Left lung (tissue), 10 donors: Measurements from ENCODE around the gene TEKTIP1. TPM values are rescaled to one million over a fixed set of nuclear protein-coding genes. Genes with fewer than 3 reads are reported as not detected.
"Not testable (repeated sequence)": the region's sequence is repeated elsewhere in the genome, so short reads cannot be mapped to it uniquely, and the experiment has no call there.

Experiments
- ATAC-seq: fragments of 200-7000 bp; cut with Tn5 transposase; one replicate; pipeline ENCODE4 v1.9.1; 2020; ENCODE audit warnings: moderate library complexity
- DNase-seq, 4 donors: peaks; one replicate each; pipeline ENCODE4 v3.0.0-alpha.2; 2013 to 2020
- H3K27ac ChIP-seq, 2 donors: fragments of 200-600 bp; sonication (generic) in 1 of 2; one replicate each; pipeline versions ENCODE4 v1.5.0 to v1.8.0; 2020 to 2021
- H3K27me3 ChIP-seq, 2 donors: fragments of 200-600 bp; sonication (generic) in 1 of 2; one replicate each; pipeline versions ENCODE4 v1.5.0 to v1.8.0; 2020 to 2021
- H3K36me3 ChIP-seq, 2 donors: fragments of 200-600 bp; sonication (generic) in 1 of 2; one replicate each; pipeline versions ENCODE4 v1.5.0 to v1.8.0; 2020 to 2021
- H3K4me1 ChIP-seq, 2 donors: fragments of 200-600 bp; one replicate each; pipeline ENCODE4 v1.8.0; 2021
- H3K4me3 ChIP-seq, 2 donors: fragments of 200-600 bp; sonication (generic) in 1 of 2; one replicate each; pipeline versions ENCODE4 v1.5.0 to v1.8.0; 2020 to 2021; ENCODE audit warnings: mild to moderate bottlenecking in 1 of 2
- H3K9me3 ChIP-seq, 2 donors: fragments of 200-600 bp; sonication (generic) in 1 of 2; one replicate each; pipeline versions ENCODE4 v1.5.0 to v1.8.0; 2020 to 2021
- CTCF ChIP-seq, 2 donors: fragments of 200-600 bp; sonication (generic) in 1 of 2; IDR thresholded peaks; one replicate each; pipeline versions ENCODE4 v1.5.0 to v1.8.0; 2021; ENCODE audit warnings: antibody characterized with exemption in 2 of 2
- intact Hi-C, 2 donors: fragments of 100-400 bp; cut with DNase I; formaldehyde crosslinking; loops; one replicate each; pipeline versions ENCODE4 v1.11.2 to v1.14.2; 2022
- polyA plus RNA-seq, 6 donors: library from polyadenylated mRNA; unstranded; fragments of 120-200 nt; gene quantifications; one replicate each; pipeline ENCODE4 v1.2.1, GENCODE V29; 2013; ENCODE audit not compliant: insufficient read length in 6 of 6
- total RNA-seq, 2 donors: library from RNA; stranded (reverse); fragmentation: NEBNext Ultra II Directional; extraction: Animal tissue kit (Norgen Biotek cat#: 25700); gene quantifications; one replicate each; pipeline ENCODE4 v1.2.1, GENCODE V29; 2021
- donor health status: DM: no; HTN: yes; CAD: no.
- donor health status: DM: no; HTN: no; CAD: no.

The TEKTIP1 gene
- total and polyA plus RNA-seq, 8 donors = 2.8 to 7.5 (median 4.8) TPM

- no peaks in the 10 kb centered on the region for H3K9me3 ChIP-seq
- TF ChIP-seq CTCF (IDR thresholded peaks at IDR 0.05) = no peak
- DNase-seq (no peak), ATAC-seq (no peak)
- H3K27me3 ChIP-seq = no peaks in the 10 kb centered on the region
- H3K4me1 ChIP-seq = no peaks in the 10 kb centered on the region
- H3K36me3 ChIP-seq = no peaks in the 10 kb centered on the region
- intact Hi-C loops = no loop called here
- H3K4me3 ChIP-seq = no peak overlapping the region
- no peak overlapping the region for H3K27ac ChIP-seq
These were observed 24.9 kb downstream of the TEKTIP1 start for GRCh38 chr19:3563709-3564524.

- Histone ChIP-seq H3K36me3 (no peaks in the 10 kb centered on the region), H3K27me3 (no peaks in the 10 kb centered on the region), H3K9me3 (no peaks in the 10 kb centered on the region), H3K4me1 (no peaks in the 10 kb centered on the region), H3K4me3 (no peak overlapping the region), H3K27ac (no peak overlapping the region)
- DNase-seq (no peak), ATAC-seq (no peak)
- TF ChIP-seq CTCF (IDR thresholded peaks at IDR 0.05) = no peak
- intact Hi-C loops = no loop called here
These were observed 26.2 kb downstream of the TEKTIP1 start for GRCh38 chr19:3565139-3565538.

GRCh38 chr19:3570042-3570441 lies 31.1 kb downstream of the TEKTIP1 start:
- H3K36me3 ChIP-seq, ATAC-seq, intact Hi-C loops, H3K27me3 ChIP-seq, H3K27ac ChIP-seq, H3K9me3 ChIP-seq, DNase-seq, H3K4me3 ChIP-seq: not testable (repeated sequence)
- H3K4me1 ChIP-seq = peaks cover 0 to 16% of the 10 kb centered on the region in 2 donors

GRCh38 chr19:3570606-3571011 lies 31.6 kb downstream of the TEKTIP1 start:
- H3K27ac ChIP-seq = no peak overlapping the region
- intact Hi-C loops = no loop called here
- no peak overlapping the region for H3K4me3 ChIP-seq
- ATAC-seq = no peak
- TF ChIP-seq CTCF (IDR thresholded peaks at IDR 0.05) = no peak
- H3K27me3 ChIP-seq = no peaks in the 10 kb centered on the region
- no peaks in the 10 kb centered on the region for H3K9me3 ChIP-seq
- DNase-seq = no peak
- H3K36me3 ChIP-seq = no peaks in the 10 kb centered on the region
- peaks cover 0 to 16% of the 10 kb centered on the region in 2 donors for H3K4me1 ChIP-seq

- no peak for TF ChIP-seq CTCF (IDR thresholded peaks at IDR 0.05)
- DNase-seq (peak; percentile 99 to 100 (median 100)), ATAC-seq (peak; percentile 96)
- Histone ChIP-seq H3K4me1 (peaks cover 0 to 29% of the 10 kb centered on the region in 2 donors), H3K27ac (peak overlapping the region in 1 of 2 donors; percentile 85), H3K9me3 (no peaks in the 10 kb centered on the region), H3K27me3 (no peaks in the 10 kb centered on the region), H3K36me3 (peaks cover 0 to 9% of the 10 kb centered on the region in 2 donors), H3K4me3 (peak overlapping the region; percentile 43 to 99)
- intact Hi-C loops = no loop called here
These were observed 33.3 kb downstream of the TEKTIP1 start for GRCh38 chr19:3572132-3572854.
